GM12878 (cell line): ENCODE data around the gene VGLL3. TPM values are rescaled to one million over a fixed set of nuclear protein-coding genes. Genes with fewer than 3 reads are reported as not detected.

ENCODE experiments used
- ATAC-seq: fragments of 200-7000 bp; cut with Tn5 transposase; 3 replicates; pipeline ENCODE4 v1.9.1; 2020; ENCODE audit warnings: mild to moderate bottlenecking, moderate library complexity
- BruUV-seq: library from RNA; stranded (reverse); fragments of 400-500 nt; replicated peaks from 2 replicates; lab custom pipeline; 2021; lab: Mats Ljungman, UMichigan
- CTCF ChIA-PET: fragments of 300-600 bp; sonication (Branson Sonifier 250); formaldehyde crosslinking; extraction: SDS; loops from one replicate; lab custom pipeline; 2021; ENCODE audit warnings: inconsistent platforms; lab: Yijun Ruan, JAX
- POLR2A ChIA-PET: fragments of 350-600 bp; formaldehyde crosslinking; extraction: SDS; loops from one replicate; lab custom pipeline; 2021; ENCODE audit warnings: inconsistent platforms; lab: Charles Lee
- RAD21 ChIA-PET: fragments of 300-600 bp; sonication (Branson Sonifier 250); formaldehyde crosslinking; loops from one replicate; lab custom pipeline; 2023; ENCODE audit warnings: antibody characterized with exemption; ENCODE audit not compliant: unreplicated experiment; lab: Charles Lee
- SMC1A ChIA-PET: fragments of 300-600 bp; sonication (Branson Sonifier 250); formaldehyde crosslinking; loops from one replicate; lab custom pipeline; 2023; ENCODE audit not compliant: unreplicated experiment, uncharacterized antibody; lab: Charles Lee
- DNase-seq: peaks from one replicate; pipeline ENCODE4 v3.0.0-alpha.2; 2011; ENCODE audit warnings: low read depth, low spot score
- FAIRE-seq: peaks from 3 replicates; lab custom pipeline; 2011; peaks lifted over from hg19 to GRCh38; lab: Jason Lieb, UNC
- H2AFZ ChIP-seq: 2 replicates; pipeline ENCODE4 v1.6.0; 2011; ENCODE audit warnings: low read depth, low read length, control low read depth; ENCODE audit not compliant: control insufficient read depth
- H3K27ac ChIP-seq: 2 replicates; pipeline ENCODE4 v1.5.1; 2011; ENCODE audit warnings: control low read depth; ENCODE audit not compliant: control insufficient read depth, insufficient read depth
- H3K27me3 ChIP-seq, 2 experiments: replicated peaks in 1 of 2; 2 replicates each; pipeline versions ENCODE4 v1.6.0 to v1.6.1; 2011; ENCODE audit warnings: low read length in 1 of 2; ENCODE audit not compliant: control insufficient read depth in 2 of 2, insufficient read depth in 2 of 2
- H3K36me3 ChIP-seq, 2 experiments: 2 replicates each; pipeline ENCODE4 v1.5.1; 2011; ENCODE audit warnings: low read length in 1 of 2; ENCODE audit not compliant: control insufficient read depth in 2 of 2, insufficient read depth in 2 of 2
- H3K4me1 ChIP-seq: 2 replicates; pipeline ENCODE4 v1.6.1; 2011; ENCODE audit warnings: mild to moderate bottlenecking, low read length, moderate library complexity, mixed read lengths; ENCODE audit not compliant: control insufficient read depth, insufficient read depth
- H3K4me2 ChIP-seq: 2 replicates; pipeline ENCODE4 v1.6.0; 2011; ENCODE audit warnings: control low read depth; ENCODE audit not compliant: control insufficient read depth, insufficient read depth
- H3K4me3 ChIP-seq: fragments of 200-600 bp; sonication (generic); 2 replicates; pipeline ENCODE4 v1.5.1; 2016
- H3K79me2 ChIP-seq: 2 replicates; pipeline ENCODE4 v1.6.0; 2011; ENCODE audit warnings: low read length; ENCODE audit not compliant: control insufficient read depth, insufficient read depth
- H3K9ac ChIP-seq: 2 replicates; pipeline ENCODE4 v1.8.0; 2011; ENCODE audit warnings: low read length, control low read depth, mixed read lengths; ENCODE audit not compliant: control insufficient read depth, insufficient read depth
- H3K9me3 ChIP-seq: replicated peaks from 3 replicates; pipeline ENCODE4 v1.5.1; 2011; ENCODE audit warnings: mild to moderate bottlenecking, low read length; ENCODE audit not compliant: control insufficient read depth, insufficient read depth
- H4K20me1 ChIP-seq: 2 replicates; pipeline ENCODE4 v1.6.0; 2011; ENCODE audit not compliant: control insufficient read depth, insufficient read depth
- ATF7 ChIP-seq: fragments of 450-650 bp; IDR thresholded peaks from 2 replicates; pipeline ENCODE4 v1.6.1; 2016; ENCODE audit warnings: low read depth, mild to moderate bottlenecking
- BCL11A ChIP-seq: IDR thresholded peaks from 2 replicates; pipeline ENCODE4 v1.6.1; 2011; ENCODE audit warnings: low read depth, low read length
- CBX3 ChIP-seq: fragments of 200-600 bp; sonication (generic); IDR thresholded peaks from 2 replicates; pipeline ENCODE4 v1.6.1; 2016; ENCODE audit warnings: low read depth, borderline replicate concordance
- CHD1 ChIP-seq: IDR thresholded peaks from 2 replicates; pipeline ENCODE4 v1.6.1; 2012; ENCODE audit warnings: low read depth, low read length, improper control_type of control experiment
- EGR1 ChIP-seq, 2 experiments: IDR thresholded peaks; 1 replicate in 1 of 2; 2 replicates in 1 of 2; pipeline ENCODE4 v1.6.1; 2011 to 2012; ENCODE audit warnings: low read depth in 2 of 2, low read length in 2 of 2, borderline replicate concordance in 1 of 2, mild to moderate bottlenecking in 1 of 2, moderate library complexity in 1 of 2
- IRF4 ChIP-seq: IDR thresholded peaks from 2 replicates; pipeline ENCODE4 v1.6.1; 2011; ENCODE audit warnings: low read depth, low read length
- JUND ChIP-seq: IDR thresholded peaks from 2 replicates; pipeline ENCODE4 v1.6.1; 2012; ENCODE audit warnings: low read depth, mild to moderate bottlenecking, low read length, improper control_type of control experiment, moderate library complexity
- MEF2A ChIP-seq: IDR thresholded peaks from 2 replicates; pipeline ENCODE4 v1.6.1; 2011; ENCODE audit warnings: low read depth, mild to moderate bottlenecking, low read length, moderate library complexity; ENCODE audit not compliant: insufficient read depth
- MTA2 ChIP-seq: fragments of 450-650 bp; IDR thresholded peaks from 2 replicates; pipeline ENCODE4 v1.6.1; 2016; ENCODE audit warnings: low read depth, mild to moderate bottlenecking, moderate library complexity
- NR2C2 ChIP-seq: IDR thresholded peaks from 2 replicates; pipeline ENCODE4 v1.6.1; 2011; ENCODE audit warnings: borderline replicate concordance, low read depth; ENCODE audit not compliant: control insufficient read depth, insufficient read length
- STAT1 ChIP-seq: fragments of 450-650 bp; conservative IDR thresholded peaks from 2 replicates; pipeline ENCODE4 v1.6.1; 2014; ENCODE audit warnings: antibody characterized with exemption, mild to moderate bottlenecking
- WGBS: methylation state at CpG from one replicate; pipeline ENCODE4 v1.1.6; 2016; ENCODE audit warnings: low lambda C conversion rate; ENCODE audit not compliant: insufficient replicate concordance, insufficient coverage; ENCODE audit errors: missing lambda C conversion rate; 5-methylcytosine and 5-hydroxymethylcytosine counted together
- in situ Hi-C: fragments of 300-500 bp; cut with MboI; formaldehyde crosslinking; loops from 9 replicates; pipeline ENCODE4 v1.14.3; 2018; ENCODE audit warnings: mixed read lengths
- intact Hi-C: fragments of 100-400 bp; cut with micrococcal nuclease; formaldehyde crosslinking; loops from one replicate; pipeline ENCODE4 v1.14.2; 2022; ENCODE audit not compliant: unreplicated experiment
- polyA plus RNA-seq, 11 experiments: library from polyadenylated mRNA; depleted of rRNA in 4 of 11; unstranded in 6 of 11; stranded (reverse) in 5 of 11; fragments of >200 nt; fragmentation: Nextera tagmentation in 4 of 11; fragmentation: Illumina TruSeq in 1 of 11; extraction: Ambion mirVana in 4 of 11; extraction: Trizol in 1 of 11; gene quantifications; 1 replicate in 1 of 11; 2 replicates in 10 of 11; pipeline versions ENCODE4 v1.2.1 to v1.2.3, GENCODE V29; 2011 to 2016; ENCODE audit warnings: inconsistent platforms in 2 of 11, missing spikeins in 2 of 11, low read depth in 1 of 11
- total RNA-seq, 4 experiments: library from RNA; depleted of rRNA in 3 of 4; stranded (reverse); fragments of >200 nt in 3 of 4; fragmentation: Illumina TruSeq in 1 of 4; extraction: Trizol in 1 of 4; gene quantifications; 2 replicates each; pipeline versions ENCODE4 v1.2.1 to v1.2.3, GENCODE V29; 2013 to 2021
- TF ChIP-seq, protein P1 (sequence below): fragments of 450-650 bp; IDR thresholded peaks from 2 replicates; pipeline ENCODE4 v1.6.1; 2017; ENCODE audit warnings: borderline replicate concordance
- TF ChIP-seq, protein P2 (sequence below): fragments of 450-650 bp; IDR thresholded peaks from 2 replicates; pipeline ENCODE4 v1.6.1; 2017; ENCODE audit warnings: low read depth, mild to moderate bottlenecking, moderate library complexity

VGLL3 gene
- total and polyA plus RNA-seq, 10 of the 15 experiments (the other 5 are each of a cell fraction or from before 2014, with no cell fraction given) = 0.05 TPM; not detected in 9

DNA sequence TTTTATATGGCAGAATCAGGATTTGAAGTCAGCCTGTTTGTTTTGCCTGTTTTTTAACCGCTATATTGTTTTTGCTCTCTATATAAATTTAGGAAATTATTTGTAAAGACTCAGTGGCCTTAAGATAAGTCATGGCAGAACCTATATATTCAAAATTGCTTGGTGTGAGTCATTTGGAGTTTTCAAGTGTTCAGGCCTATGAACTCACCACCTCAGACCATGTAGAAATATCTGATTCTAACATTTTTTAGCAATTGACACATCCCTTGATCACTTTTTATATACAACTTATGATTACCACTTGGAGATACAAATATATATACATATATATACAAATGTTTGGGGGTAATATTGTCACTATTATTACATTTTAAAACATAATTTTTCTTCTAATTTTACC is 95.7 kb downstream of the VGLL3 start (continued):
- no peak for TF ChIP-seq MEF2A
- TF ChIP-seq CHD1 = no peak
- no peak for TF ChIP-seq CBX3

DNA sequence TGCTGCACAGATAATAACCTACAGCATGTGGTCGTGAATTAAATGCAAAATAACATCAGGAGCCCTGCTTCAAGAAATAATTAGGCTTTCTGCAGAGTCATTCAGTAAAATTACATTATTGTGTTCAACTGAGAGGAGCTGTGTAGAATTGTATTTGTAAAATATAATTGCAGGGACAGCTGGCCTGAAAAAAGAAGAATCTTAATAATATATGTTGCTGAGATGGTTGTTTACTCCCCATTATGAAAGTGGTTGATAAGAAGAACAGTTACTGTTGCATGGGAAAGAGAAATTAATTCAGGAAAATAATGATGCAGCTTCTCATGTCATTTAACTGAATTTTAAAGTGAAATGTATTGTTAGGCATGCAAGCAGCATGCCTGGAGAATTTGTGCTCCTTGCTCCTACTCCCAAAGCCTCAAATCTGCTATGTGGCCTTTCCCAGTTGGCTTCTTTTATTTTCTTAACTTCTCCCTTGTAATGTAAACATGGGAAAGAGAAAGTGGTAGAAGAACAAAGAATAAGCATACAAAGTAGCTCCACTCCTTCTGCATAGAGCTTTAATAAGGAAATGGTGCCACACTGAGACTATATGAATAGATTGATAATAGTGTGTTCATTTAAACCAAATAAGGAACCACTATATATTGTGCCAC is 100.1 kb downstream of the VGLL3 start:
- Histone ChIP-seq H3K27ac (no peak overlapping the region), H3K4me1 (no peaks in the 10 kb centered on the region), H3K27me3 (no peaks in the 10 kb centered on the region), H2AFZ (no peak overlapping the region), H3K79me2 (no peaks in the 10 kb centered on the region), H3K4me2 (no peak overlapping the region), H3K36me3 (no peaks in the 10 kb centered on the region), H3K9ac (no peak overlapping the region), H3K4me3 (no peak overlapping the region), H4K20me1 (no peaks in the 10 kb centered on the region), H3K9me3 (no peaks in the 10 kb centered on the region)
- BruUV-seq = no TSS peak
- ATAC-seq = no peak
- RAD21 ChIA-PET = no interaction called here
- no peak for FAIRE-seq
- no peak for DNase-seq
- in situ Hi-C loops (no loop called here), intact Hi-C loops (no loop called here)
- 0% methylated on average over 1 of the region's 1 CpG for WGBS
- TF ChIP-seq, protein P1, sequence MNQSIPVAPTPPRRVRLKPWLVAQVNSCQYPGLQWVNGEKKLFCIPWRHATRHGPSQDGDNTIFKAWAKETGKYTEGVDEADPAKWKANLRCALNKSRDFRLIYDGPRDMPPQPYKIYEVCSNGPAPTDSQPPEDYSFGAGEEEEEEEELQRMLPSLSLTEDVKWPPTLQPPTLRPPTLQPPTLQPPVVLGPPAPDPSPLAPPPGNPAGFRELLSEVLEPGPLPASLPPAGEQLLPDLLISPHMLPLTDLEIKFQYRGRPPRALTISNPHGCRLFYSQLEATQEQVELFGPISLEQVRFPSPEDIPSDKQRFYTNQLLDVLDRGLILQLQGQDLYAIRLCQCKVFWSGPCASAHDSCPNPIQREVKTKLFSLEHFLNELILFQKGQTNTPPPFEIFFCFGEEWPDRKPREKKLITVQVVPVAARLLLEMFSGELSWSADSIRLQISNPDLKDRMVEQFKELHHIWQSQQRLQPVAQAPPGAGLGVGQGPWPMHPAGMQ = no peak
- TF ChIP-seq, protein P2, sequence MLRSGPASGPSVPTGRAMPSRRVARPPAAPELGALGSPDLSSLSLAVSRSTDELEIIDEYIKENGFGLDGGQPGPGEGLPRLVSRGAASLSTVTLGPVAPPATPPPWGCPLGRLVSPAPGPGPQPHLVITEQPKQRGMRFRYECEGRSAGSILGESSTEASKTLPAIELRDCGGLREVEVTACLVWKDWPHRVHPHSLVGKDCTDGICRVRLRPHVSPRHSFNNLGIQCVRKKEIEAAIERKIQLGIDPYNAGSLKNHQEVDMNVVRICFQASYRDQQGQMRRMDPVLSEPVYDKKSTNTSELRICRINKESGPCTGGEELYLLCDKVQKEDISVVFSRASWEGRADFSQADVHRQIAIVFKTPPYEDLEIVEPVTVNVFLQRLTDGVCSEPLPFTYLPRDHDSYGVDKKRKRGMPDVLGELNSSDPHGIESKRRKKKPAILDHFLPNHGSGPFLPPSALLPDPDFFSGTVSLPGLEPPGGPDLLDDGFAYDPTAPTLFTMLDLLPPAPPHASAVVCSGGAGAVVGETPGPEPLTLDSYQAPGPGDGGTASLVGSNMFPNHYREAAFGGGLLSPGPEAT = no peak
- no peak for TF ChIP-seq NR2C2
- TF ChIP-seq MTA2 = no peak
- no peak for TF ChIP-seq ATF7
- no peak for TF ChIP-seq BCL11A
- no peak for TF ChIP-seq IRF4
- no peak for TF ChIP-seq STAT1
- no peak for TF ChIP-seq JUND
- no peak for TF ChIP-seq EGR1 (IDR thresholded peaks at IDR 0.05; ENCODE audit: borderline replicate concordance in 1 of 2, low read depth in 2 of 2, low read length in 2 of 2)
- POLR2A ChIA-PET = no interaction called here
- CTCF ChIA-PET = no interaction called here
- SMC1A ChIA-PET = no interaction called here
